WTC11 (cell line): ENCODE data around the gene ATXN7L2. TPM values are rescaled to one million over a fixed set of nuclear protein-coding genes. Genes with fewer than 3 reads are reported as not detected.

Source experiments
- ATAC-seq: fragments of 200-7000 bp; cut with Tn5 transposase; 2 replicates; pipeline ENCODE4 v1.10.0; 2021; ENCODE audit warnings: mild to moderate bottlenecking, moderate library complexity
- CTCF ChIA-PET: fragments of 300-600 bp; sonication (Branson Sonifier 250); formaldehyde crosslinking; loops from one replicate; lab custom pipeline; 2021; ENCODE audit warnings: antibody characterized with exemption; lab: Charles Lee
- POLR2A ChIA-PET: fragments of 350-600 bp; sonication (Branson Sonifier 250); formaldehyde crosslinking; loops from one replicate; lab custom pipeline; 2021; ENCODE audit warnings: antibody characterized with exemption; lab: Charles Lee
- DNase-seq: peaks from one replicate; pipeline ENCODE4 v3.0.0; 2021; ENCODE audit warnings: low spot score
- H3K27ac Mint-ChIP-seq: 2 replicates; pipeline ENCODE4 v1.8.0; 2021; ENCODE audit warnings: mixed read lengths
- H3K27me3 Mint-ChIP-seq: 2 replicates; pipeline ENCODE4 v1.8.0; 2021; ENCODE audit warnings: low read depth, mild to moderate bottlenecking, moderate library complexity, mixed read lengths
- H3K36me3 Mint-ChIP-seq: 2 replicates; pipeline ENCODE4 v1.8.0; 2021; ENCODE audit warnings: mixed read lengths
- H3K4me1 Mint-ChIP-seq: 2 replicates; pipeline ENCODE4 v1.8.0; 2022; ENCODE audit warnings: mixed read lengths
- H3K4me3 Mint-ChIP-seq: 2 replicates; pipeline ENCODE4 v1.8.0; 2021; ENCODE audit warnings: mild to moderate bottlenecking, moderate library complexity, mixed read lengths
- H3K9me3 Mint-ChIP-seq: 2 replicates; pipeline ENCODE4 v1.8.0; 2021; ENCODE audit warnings: mixed read lengths
- GABPB1 ChIP-seq: sonication (generic); formaldehyde crosslinking; IDR thresholded peaks from 2 replicates; pipeline ENCODE4 v1.8.1; 2023; ENCODE audit warnings: mild to moderate bottlenecking, missing genetic modification reagents
- HMGXB4 ChIP-seq: sonication (generic); formaldehyde crosslinking; IDR thresholded peaks from 2 replicates; pipeline ENCODE4 v1.8.1; 2023; ENCODE audit warnings: mild to moderate bottlenecking, moderate library complexity, missing genetic modification reagents
- KAT7 ChIP-seq: sonication (generic); formaldehyde crosslinking; IDR thresholded peaks from 2 replicates; pipeline ENCODE4 v1.8.1; 2023; ENCODE audit warnings: missing genetic modification reagents, mild to moderate bottlenecking, borderline replicate concordance
- NFYB ChIP-seq: sonication (generic); formaldehyde crosslinking; conservative IDR thresholded peaks from 2 replicates; pipeline ENCODE4 v1.8.0; 2022; ENCODE audit warnings: low read depth, missing genetic modification reagents
- SMAD4 ChIP-seq: sonication (generic); formaldehyde crosslinking; IDR thresholded peaks from 2 replicates; pipeline ENCODE4 v1.8.0; 2022; ENCODE audit warnings: mild to moderate bottlenecking, missing genetic modification reagents
- ZNF121 ChIP-seq: sonication (generic); formaldehyde crosslinking; IDR thresholded peaks from 2 replicates; pipeline ENCODE4 v1.8.0; 2023; ENCODE audit warnings: missing genetic modification reagents
- ZNF219 ChIP-seq: sonication (generic); formaldehyde crosslinking; IDR thresholded peaks from 2 replicates; pipeline ENCODE4 v1.8.0; 2023; ENCODE audit warnings: missing genetic modification reagents, mild to moderate bottlenecking, borderline replicate concordance
- ZNF416 ChIP-seq: fragments of 250-450 bp; sonication (Bioruptor Pico); IDR thresholded peaks from 2 replicates; pipeline ENCODE4 v1.9.0; 2021; ENCODE audit warnings: mild to moderate bottlenecking, inconsistent platforms
- ZNF423 ChIP-seq: fragments of 250-450 bp; sonication (Bioruptor Pico); IDR thresholded peaks from 2 replicates; pipeline ENCODE4 v2.1.2; 2022; ENCODE audit warnings: mild to moderate bottlenecking, moderate library complexity
- total RNA-seq: library from RNA; stranded (reverse); gene quantifications from 3 replicates; pipeline ENCODE4 v1.2.3, GENCODE V29; 2021
- TF ChIP-seq, protein P1 (sequence below): sonication (generic); formaldehyde crosslinking; IDR thresholded peaks from 2 replicates; pipeline ENCODE4 v1.8.0; 2022; ENCODE audit warnings: mild to moderate bottlenecking, missing genetic modification reagents
- TF ChIP-seq, protein P2 (sequence below): fragments of 250-450 bp; sonication (Bioruptor Pico); IDR thresholded peaks from 2 replicates; pipeline ENCODE4 v1.9.0; 2021; ENCODE audit warnings: mild to moderate bottlenecking
- TF ChIP-seq, protein P3 (sequence below): fragments of 250-450 bp; sonication (Bioruptor Pico); IDR thresholded peaks from 2 replicates; pipeline ENCODE4 v1.9.0; 2021; ENCODE audit warnings: mild to moderate bottlenecking, borderline replicate concordance
- TF ChIP-seq, protein P4 (sequence below): fragments of 250-450 bp; sonication (Bioruptor Pico); IDR thresholded peaks from 2 replicates; pipeline ENCODE4 v2.1.2; 2022; ENCODE audit warnings: mild to moderate bottlenecking, moderate library complexity
- TF ChIP-seq, protein P5 (sequence below): fragments of 200-600 bp; IDR thresholded peaks from 2 replicates; pipeline ENCODE4 v1.8.0; 2022; ENCODE audit warnings: antibody characterized with exemption

Gene ATXN7L2
- total RNA-seq, 1 experiment from 2014 or later, result 11.1 TPM

GRCh38 chr1:109531826-109532364 is 48.2 kb downstream of the ATXN7L2 start:
- POLR2A ChIA-PET, result interaction anchor here (1.1 to 2.0 kb wide), 3 partner anchors 22 to 41 kb away, joined by 3 to 6 read pairs (median 5); partner anchors contain the start of gene AMIGO1
- CTCF ChIA-PET, result interaction anchor here (0.6 to 16.4 kb wide), 41 partner anchors 9 to 927 kb away, joined by 3 to 740 read pairs (median 8); partner anchors contain the start of genes AMIGO1, ATXN7L2, CYB561D1 and GNAI3
- Mint-ChIP-seq H3K36me3 (no peaks in the 10 kb centered on the region), H3K27me3 (peaks cover 8% of the 10 kb centered on the region), H3K27ac (no peak overlapping the region), H3K9me3 (no peaks in the 10 kb centered on the region), H3K4me3 (no peak overlapping the region), H3K4me1 (peaks cover 10% of the 10 kb centered on the region)
- no peak for ATAC-seq
- TF ChIP-seq SMAD4 (CRISPR knock-in tag), result no peak
- no peak for TF ChIP-seq ZNF423 (CRISPR knock-in tag)
- TF ChIP-seq, protein P1, sequence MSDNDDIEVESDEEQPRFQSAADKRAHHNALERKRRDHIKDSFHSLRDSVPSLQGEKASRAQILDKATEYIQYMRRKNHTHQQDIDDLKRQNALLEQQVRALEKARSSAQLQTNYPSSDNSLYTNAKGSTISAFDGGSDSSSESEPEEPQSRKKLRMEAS (CRISPR knock-in tag), result 0 out of 2 replicates have a peak, but pooled peaks have one; percentile 10
- TF ChIP-seq, protein P2, sequence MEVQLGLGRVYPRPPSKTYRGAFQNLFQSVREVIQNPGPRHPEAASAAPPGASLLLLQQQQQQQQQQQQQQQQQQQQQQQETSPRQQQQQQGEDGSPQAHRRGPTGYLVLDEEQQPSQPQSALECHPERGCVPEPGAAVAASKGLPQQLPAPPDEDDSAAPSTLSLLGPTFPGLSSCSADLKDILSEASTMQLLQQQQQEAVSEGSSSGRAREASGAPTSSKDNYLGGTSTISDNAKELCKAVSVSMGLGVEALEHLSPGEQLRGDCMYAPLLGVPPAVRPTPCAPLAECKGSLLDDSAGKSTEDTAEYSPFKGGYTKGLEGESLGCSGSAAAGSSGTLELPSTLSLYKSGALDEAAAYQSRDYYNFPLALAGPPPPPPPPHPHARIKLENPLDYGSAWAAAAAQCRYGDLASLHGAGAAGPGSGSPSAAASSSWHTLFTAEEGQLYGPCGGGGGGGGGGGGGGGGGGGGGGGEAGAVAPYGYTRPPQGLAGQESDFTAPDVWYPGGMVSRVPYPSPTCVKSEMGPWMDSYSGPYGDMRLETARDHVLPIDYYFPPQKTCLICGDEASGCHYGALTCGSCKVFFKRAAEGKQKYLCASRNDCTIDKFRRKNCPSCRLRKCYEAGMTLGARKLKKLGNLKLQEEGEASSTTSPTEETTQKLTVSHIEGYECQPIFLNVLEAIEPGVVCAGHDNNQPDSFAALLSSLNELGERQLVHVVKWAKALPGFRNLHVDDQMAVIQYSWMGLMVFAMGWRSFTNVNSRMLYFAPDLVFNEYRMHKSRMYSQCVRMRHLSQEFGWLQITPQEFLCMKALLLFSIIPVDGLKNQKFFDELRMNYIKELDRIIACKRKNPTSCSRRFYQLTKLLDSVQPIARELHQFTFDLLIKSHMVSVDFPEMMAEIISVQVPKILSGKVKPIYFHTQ (CRISPR knock-in tag), result no peak
- TF ChIP-seq, protein P3, sequence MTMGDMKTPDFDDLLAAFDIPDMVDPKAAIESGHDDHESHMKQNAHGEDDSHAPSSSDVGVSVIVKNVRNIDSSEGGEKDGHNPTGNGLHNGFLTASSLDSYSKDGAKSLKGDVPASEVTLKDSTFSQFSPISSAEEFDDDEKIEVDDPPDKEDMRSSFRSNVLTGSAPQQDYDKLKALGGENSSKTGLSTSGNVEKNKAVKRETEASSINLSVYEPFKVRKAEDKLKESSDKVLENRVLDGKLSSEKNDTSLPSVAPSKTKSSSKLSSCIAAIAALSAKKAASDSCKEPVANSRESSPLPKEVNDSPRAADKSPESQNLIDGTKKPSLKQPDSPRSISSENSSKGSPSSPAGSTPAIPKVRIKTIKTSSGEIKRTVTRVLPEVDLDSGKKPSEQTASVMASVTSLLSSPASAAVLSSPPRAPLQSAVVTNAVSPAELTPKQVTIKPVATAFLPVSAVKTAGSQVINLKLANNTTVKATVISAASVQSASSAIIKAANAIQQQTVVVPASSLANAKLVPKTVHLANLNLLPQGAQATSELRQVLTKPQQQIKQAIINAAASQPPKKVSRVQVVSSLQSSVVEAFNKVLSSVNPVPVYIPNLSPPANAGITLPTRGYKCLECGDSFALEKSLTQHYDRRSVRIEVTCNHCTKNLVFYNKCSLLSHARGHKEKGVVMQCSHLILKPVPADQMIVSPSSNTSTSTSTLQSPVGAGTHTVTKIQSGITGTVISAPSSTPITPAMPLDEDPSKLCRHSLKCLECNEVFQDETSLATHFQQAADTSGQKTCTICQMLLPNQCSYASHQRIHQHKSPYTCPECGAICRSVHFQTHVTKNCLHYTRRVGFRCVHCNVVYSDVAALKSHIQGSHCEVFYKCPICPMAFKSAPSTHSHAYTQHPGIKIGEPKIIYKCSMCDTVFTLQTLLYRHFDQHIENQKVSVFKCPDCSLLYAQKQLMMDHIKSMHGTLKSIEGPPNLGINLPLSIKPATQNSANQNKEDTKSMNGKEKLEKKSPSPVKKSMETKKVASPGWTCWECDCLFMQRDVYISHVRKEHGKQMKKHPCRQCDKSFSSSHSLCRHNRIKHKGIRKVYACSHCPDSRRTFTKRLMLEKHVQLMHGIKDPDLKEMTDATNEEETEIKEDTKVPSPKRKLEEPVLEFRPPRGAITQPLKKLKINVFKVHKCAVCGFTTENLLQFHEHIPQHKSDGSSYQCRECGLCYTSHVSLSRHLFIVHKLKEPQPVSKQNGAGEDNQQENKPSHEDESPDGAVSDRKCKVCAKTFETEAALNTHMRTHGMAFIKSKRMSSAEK (CRISPR knock-in tag), result no peak
- TF ChIP-seq ZNF121 (CRISPR knock-in tag), result no peak
- TF ChIP-seq, protein P4, sequence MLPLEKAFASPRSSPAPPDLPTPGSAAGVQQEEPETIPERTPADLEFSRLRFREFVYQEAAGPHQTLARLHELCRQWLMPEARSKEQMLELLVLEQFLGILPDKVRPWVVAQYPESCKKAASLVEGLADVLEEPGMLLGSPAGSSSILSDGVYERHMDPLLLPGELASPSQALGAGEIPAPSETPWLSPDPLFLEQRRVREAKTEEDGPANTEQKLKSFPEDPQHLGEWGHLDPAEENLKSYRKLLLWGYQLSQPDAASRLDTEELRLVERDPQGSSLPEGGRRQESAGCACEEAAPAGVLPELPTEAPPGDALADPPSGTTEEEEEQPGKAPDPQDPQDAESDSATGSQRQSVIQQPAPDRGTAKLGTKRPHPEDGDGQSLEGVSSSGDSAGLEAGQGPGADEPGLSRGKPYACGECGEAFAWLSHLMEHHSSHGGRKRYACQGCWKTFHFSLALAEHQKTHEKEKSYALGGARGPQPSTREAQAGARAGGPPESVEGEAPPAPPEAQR (CRISPR knock-in tag), result no peak
- no peak for DNase-seq

DNA sequence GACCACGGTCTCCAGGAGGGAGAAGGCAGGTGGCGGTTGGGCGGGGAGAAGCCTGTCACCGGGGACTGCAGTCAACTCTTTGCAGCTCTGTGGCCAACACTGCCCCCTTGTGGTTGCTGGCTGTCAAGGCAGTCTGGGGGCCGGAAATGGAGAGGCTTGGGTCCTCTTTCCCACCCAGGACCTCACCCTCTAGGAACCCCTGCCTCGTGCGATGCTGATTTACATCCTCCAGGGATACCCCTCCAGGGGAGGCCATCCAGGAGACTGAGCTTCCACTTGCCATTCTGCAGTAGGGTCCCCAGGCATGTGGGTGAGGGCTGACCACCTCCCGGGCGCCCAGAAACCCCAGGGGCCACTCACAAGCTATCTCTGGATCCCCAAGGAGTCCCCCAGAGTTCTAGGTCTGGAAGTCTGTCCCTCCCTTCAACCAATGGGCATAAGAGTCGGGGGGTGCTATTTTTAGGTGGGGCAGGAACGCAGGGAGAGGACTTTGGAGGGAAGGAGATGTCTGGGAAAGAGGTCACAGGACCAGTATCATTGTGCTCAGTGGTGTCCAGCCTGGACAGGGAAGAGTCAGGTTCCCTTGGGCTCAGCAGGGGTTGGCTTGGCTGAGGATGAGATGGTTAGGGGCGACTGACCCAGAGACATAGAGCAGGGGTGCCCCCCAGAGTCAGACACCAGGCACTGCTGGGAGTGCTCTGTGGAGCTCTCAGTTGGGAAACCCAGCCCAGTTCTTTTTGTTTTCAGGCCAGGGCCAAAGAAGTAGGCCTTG is 48.8 kb downstream of the ATXN7L2 start:
- peak; percentile 91 for ATAC-seq
- H3K27ac Mint-ChIP-seq, result peak overlapping the region; percentile 8; the same call in 1 of the 2 replicates
- DNase-seq, result peak; percentile 96
- no peaks in the 10 kb centered on the region for H3K9me3 Mint-ChIP-seq
- peaks cover 10% of the 10 kb centered on the region for H3K4me1 Mint-ChIP-seq
- H3K27me3 Mint-ChIP-seq, result peaks cover 8% of the 10 kb centered on the region
- 0 out of 2 replicates have a peak, but pooled peaks have one; percentile 15 for TF ChIP-seq GABPB1 (CRISPR knock-in tag)
- no peak for TF ChIP-seq NFYB (CRISPR knock-in tag)
- TF ChIP-seq HMGXB4 (CRISPR knock-in tag), result 0 out of 2 replicates have a peak, but pooled peaks have one; percentile 50
- 0 out of 2 replicates have a peak, but pooled peaks have one; percentile 55 for TF ChIP-seq KAT7 (CRISPR knock-in tag)
- peak; percentile 45; the same call in 1 of the 2 replicates for TF ChIP-seq ZNF416
- TF ChIP-seq, protein P1 (CRISPR knock-in tag), result peak; percentile 45; the same call in 1 of the 2 replicates
- peak; percentile 18; the same call in 1 of the 2 replicates for TF ChIP-seq ZNF423 (CRISPR knock-in tag)
- no peak for TF ChIP-seq ZNF219
- TF ChIP-seq, protein P5, sequence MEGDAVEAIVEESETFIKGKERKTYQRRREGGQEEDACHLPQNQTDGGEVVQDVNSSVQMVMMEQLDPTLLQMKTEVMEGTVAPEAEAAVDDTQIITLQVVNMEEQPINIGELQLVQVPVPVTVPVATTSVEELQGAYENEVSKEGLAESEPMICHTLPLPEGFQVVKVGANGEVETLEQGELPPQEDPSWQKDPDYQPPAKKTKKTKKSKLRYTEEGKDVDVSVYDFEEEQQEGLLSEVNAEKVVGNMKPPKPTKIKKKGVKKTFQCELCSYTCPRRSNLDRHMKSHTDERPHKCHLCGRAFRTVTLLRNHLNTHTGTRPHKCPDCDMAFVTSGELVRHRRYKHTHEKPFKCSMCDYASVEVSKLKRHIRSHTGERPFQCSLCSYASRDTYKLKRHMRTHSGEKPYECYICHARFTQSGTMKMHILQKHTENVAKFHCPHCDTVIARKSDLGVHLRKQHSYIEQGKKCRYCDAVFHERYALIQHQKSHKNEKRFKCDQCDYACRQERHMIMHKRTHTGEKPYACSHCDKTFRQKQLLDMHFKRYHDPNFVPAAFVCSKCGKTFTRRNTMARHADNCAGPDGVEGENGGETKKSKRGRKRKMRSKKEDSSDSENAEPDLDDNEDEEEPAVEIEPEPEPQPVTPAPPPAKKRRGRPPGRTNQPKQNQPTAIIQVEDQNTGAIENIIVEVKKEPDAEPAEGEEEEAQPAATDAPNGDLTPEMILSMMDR, result peak; percentile 97
- H3K4me3 Mint-ChIP-seq, result peak overlapping the region; percentile 38; the same call in 1 of the 2 replicates
- ChIA-PET CTCF (interaction anchor here (0.5 to 16.4 kb wide), 64 partner anchors 9 to 502 kb away, joined by 3 to 740 read pairs (median 5); partner anchors contain the start of genes AMIGO1, ATXN7L2, CELSR2 and CYB561D1), POLR2A (interaction anchor here (0.7 to 2.0 kb wide), 5 partner anchors 14 to 42 kb away, joined by 3 to 6 read pairs (median 4); partner anchors contain the start of genes AMIGO1 and GNAI3)
- no peaks in the 10 kb centered on the region for H3K36me3 Mint-ChIP-seq
